ENCODE results near the gene ACER3. TPM values are rescaled to one million over a fixed set of nuclear protein-coding genes. Genes with fewer than 3 reads are reported as not detected.

Gene ACER3
- total RNA-seq, 4 donors from 2014 or later = 6.5 to 58.9 (median 27.4) TPM

- no peak overlapping the region for H3K27ac ChIP-seq
- intact Hi-C loops (cut with DNase I; ENCODE audit: low total_unique reads) = no loop called here
- no peak for TF ChIP-seq POLR2A (IDR thresholded peaks at IDR 0.05)
- TF ChIP-seq CTCF (IDR thresholded peaks at IDR 0.05) = no peak
Measured at GRCh38 chr11:76980196-76980595, 119.5 kb downstream of the ACER3 start.

GRCh38 chr11:76984743-76985142 lies 124.0 kb downstream of the ACER3 start:
- TF ChIP-seq POLR2A (IDR thresholded peaks at IDR 0.05) = no peak
- TF ChIP-seq CTCF (IDR thresholded peaks at IDR 0.05) = no peak
- Histone ChIP-seq H3K27ac (no peak overlapping the region), H3K4me3 (no peak overlapping the region), H3K27me3 (no peaks in the 10 kb centered on the region), H3K9me3 (no peaks in the 10 kb centered on the region), H3K4me1 (no peaks in the 10 kb centered on the region), H3K36me3 (no peaks in the 10 kb centered on the region)
- intact Hi-C loops (cut with DNase I; ENCODE audit: low total_unique reads) = no loop called here
- no peak for DNase-seq

More at GRCh38 chr11:76980196-76980595, 119.5 kb downstream of the ACER3 start:
- Histone ChIP-seq H3K9me3 (no peaks in the 10 kb centered on the region), H3K4me1 (no peaks in the 10 kb centered on the region), H3K27me3 (no peaks in the 10 kb centered on the region), H3K4me3 (no peak overlapping the region), H3K36me3 (no peaks in the 10 kb centered on the region)
- DNase-seq = no peak

- H3K4me1 ChIP-seq = no peaks in the 10 kb centered on the region
- DNase-seq = no peak
- TF ChIP-seq CTCF (IDR thresholded peaks at IDR 0.05) (no peak), POLR2A (IDR thresholded peaks at IDR 0.05) (no peak)
- H3K4me3 ChIP-seq = no peak overlapping the region
- no peaks in the 10 kb centered on the region for H3K9me3 ChIP-seq
- intact Hi-C loops (cut with DNase I; ENCODE audit: low total_unique reads) = no loop called here
- no peaks in the 10 kb centered on the region for H3K36me3 ChIP-seq
- H3K27me3 ChIP-seq = no peaks in the 10 kb centered on the region
- H3K27ac ChIP-seq = no peak overlapping the region
Measured at GRCh38 chr11:76987203-76987602, 126.5 kb downstream of the ACER3 start.

GRCh38 chr11:76990628-76991027 lies 129.9 kb downstream of the ACER3 start:
- Histone ChIP-seq H3K4me3 (no peak overlapping the region), H3K36me3 (no peaks in the 10 kb centered on the region), H3K9me3 (no peaks in the 10 kb centered on the region), H3K4me1 (no peaks in the 10 kb centered on the region), H3K27ac (no peak overlapping the region), H3K27me3 (no peaks in the 10 kb centered on the region)
- DNase-seq = no peak
- intact Hi-C loops (cut with DNase I; ENCODE audit: low total_unique reads) = no loop called here
- TF ChIP-seq CTCF (IDR thresholded peaks at IDR 0.05) (no peak), POLR2A (IDR thresholded peaks at IDR 0.05) (no peak)

GRCh38 chr11:76995081-76995576 lies 134.4 kb downstream of the ACER3 start:
- Histone ChIP-seq H3K27me3 (no peaks in the 10 kb centered on the region), H3K36me3 (no peaks in the 10 kb centered on the region), H3K4me1 (no peaks in the 10 kb centered on the region), H3K4me3 (no peak overlapping the region), H3K9me3 (no peaks in the 10 kb centered on the region), H3K27ac (no peak overlapping the region)
- no peak for TF ChIP-seq POLR2A (IDR thresholded peaks at IDR 0.05)
- TF ChIP-seq CTCF (IDR thresholded peaks at IDR 0.05) = no peak
- intact Hi-C loops (cut with DNase I; ENCODE audit: low total_unique reads) = no loop called here
- no peak for DNase-seq
